Right lung (tissue), 5 donors: ENCODE measurements around the gene ZNF219. TPM values are rescaled to one million over a fixed set of nuclear protein-coding genes. Genes with fewer than 3 reads are reported as not detected.
"Not testable (repeated sequence)": the region's sequence is repeated elsewhere in the genome, so short reads cannot be mapped to it uniquely, and the experiment has no call there.

Source experiments
- DNase-seq, 2 donors: peaks; one replicate each; pipeline ENCODE4 v3.0.0-alpha.2; 2013
- polyA plus RNA-seq, 5 donors: library from polyadenylated mRNA; unstranded; fragments of 120-200 nt; gene quantifications; one replicate each; pipeline versions ENCODE4 v1.2.1 to v1.2.3, GENCODE V29; 2013; ENCODE audit warnings: inconsistent platforms in 1 of 5, low replicate concordance in 1 of 5; ENCODE audit not compliant: insufficient read length in 5 of 5, insufficient read depth in 1 of 5

Gene ZNF219
- polyA plus RNA-seq, 5 donors: 28.2 to 49.2 (median 34.2) TPM

GRCh38 chr14:21047378-21047781, 51.1 kb downstream of the ZNF219 start:
- DNase-seq: no peak

DNA sequence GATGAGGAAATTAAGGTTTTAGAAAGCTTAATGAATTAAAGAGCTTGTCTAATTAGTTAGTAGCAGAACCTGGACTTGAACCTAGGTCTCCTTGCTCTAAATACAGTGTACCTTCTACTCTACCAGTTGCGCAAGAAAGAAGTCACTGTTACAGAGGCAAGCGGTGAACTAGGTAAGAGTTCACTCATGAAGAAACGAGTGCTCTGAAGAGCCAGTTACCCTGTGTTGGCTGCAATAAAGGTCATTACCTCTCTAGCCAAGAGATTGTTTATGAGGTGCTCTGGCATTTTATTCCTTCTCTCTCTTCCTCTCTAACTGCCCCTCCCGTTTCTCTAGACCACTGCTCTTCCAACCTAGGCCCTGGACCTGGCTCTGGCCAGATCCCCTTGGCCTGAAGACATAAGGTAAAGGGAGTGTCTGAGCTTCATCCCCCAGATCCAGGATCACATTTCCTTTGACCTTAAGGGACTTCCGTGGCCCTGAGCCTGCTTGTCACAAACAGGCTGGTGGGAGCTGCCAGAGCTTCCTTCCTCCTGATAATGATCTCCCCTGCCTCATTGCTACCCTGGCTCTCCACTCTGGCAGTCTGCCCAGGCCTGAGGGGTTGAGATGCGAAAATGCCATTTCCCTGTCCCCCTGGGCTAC, 54.4 kb downstream of the ZNF219 start:
- DNase-seq: no peak

GRCh38 chr14:21043387-21043973, 55.0 kb downstream of the ZNF219 start:
- DNase-seq: no peak

GRCh38 chr14:21042918-21043317, 55.5 kb downstream of the ZNF219 start:
- no peak for DNase-seq

- no peak for DNase-seq
These were observed 56.6 kb downstream of the ZNF219 start, which contains the start of gene RNASE7 for GRCh38 chr14:21041676-21042433. Gene RNASE7 (plus strand): TSS chr14:21042362. CDS start chr14:21042993, 631 bp downstream.

GRCh38 chr14:21040941-21041340, 57.5 kb downstream of the ZNF219 start:
- DNase-seq: not testable (repeated sequence)

GRCh38 chr14:21040370-21040925, 58.0 kb downstream of the ZNF219 start:
- DNase-seq: no peak

Other genes starting within 250 kb of the ZNF219 start
- 1 to 10 TPM in 1 of 5 donors, under 1 TPM in 3, not detected in 1; 0.44 to 1.6 (median 0.72) TPM for gene RNASE3, start 207.3 kb downstream of the ZNF219 start, polyA plus RNA-seq
- gene RNASE2, start 143.2 kb downstream of the ZNF219 start, polyA plus RNA-seq: 1 to 10 TPM; 1.2 to 2.5 (median 1.8) TPM
- 100 to 1,000 TPM; 104 to 139 (median 116) TPM for gene METTL17, start 108.7 kb downstream of the ZNF219 start, polyA plus RNA-seq
- gene SLC39A2, start 99.4 kb downstream of the ZNF219 start, polyA plus RNA-seq: under 1 TPM in 2 of 5 donors, not detected in 3; 0.14 to 0.49 TPM
- gene NDRG2, start 73.6 kb downstream of the ZNF219 start, polyA plus RNA-seq: 100 to 1,000 TPM; 123 to 163 (median 138) TPM
- gene TPPP2, start 68.4 kb downstream of the ZNF219 start, polyA plus RNA-seq: under 1 TPM; 0.12 to 0.39 (median 0.23) TPM
- under 1 TPM in 1 of 5 donors, not detected in 4; 0.16 TPM for gene RNASE13, start 63.8 kb downstream of the ZNF219 start, polyA plus RNA-seq
- under 1 TPM in 3 of 5 donors, not detected in 2; 0.12 to 0.13 (median 0.12) TPM for gene RNASE7, start 56.3 kb downstream of the ZNF219 start, polyA plus RNA-seq
- gene RNASE8, start 40.8 kb downstream of the ZNF219 start, polyA plus RNA-seq: not detected
- gene ARHGEF40, start 28.4 kb downstream of the ZNF219 start, polyA plus RNA-seq: 10 to 100 TPM; 69.5 to 88.8 (median 83.3) TPM
- 1 to 10 TPM in 3 of 5 donors, under 1 TPM in 2; 0.74 to 2.3 (median 1.0) TPM for gene TMEM253, start 2.4 kb upstream of the ZNF219 start, polyA plus RNA-seq
- gene OR5AU1, start 57.4 kb upstream of the ZNF219 start, polyA plus RNA-seq: under 1 TPM; 0.03 to 0.36 (median 0.10) TPM
- 100 to 1,000 TPM; 694 to 979 (median 852) TPM for gene HNRNPC, start 170.8 kb upstream of the ZNF219 start, polyA plus RNA-seq
- under 1 TPM; 0.53 to 0.93 (median 0.74) TPM for gene RPGRIP1, start 181.4 kb upstream of the ZNF219 start, polyA plus RNA-seq